ENCODE measurements around the gene CBR3. TPM values are rescaled to one million over a fixed set of nuclear protein-coding genes. Genes with fewer than 3 reads are reported as not detected.

CBR3 gene
- total and polyA plus RNA-seq, 5 experiments from 2014 or later, result 4.6 to 11.6 (median 5.4) TPM

GRCh38 chr21:36194024-36194423, 59.1 kb downstream of the CBR3 start:
- H3K36me3 Mint-ChIP-seq, result peaks cover 7 to 16% (median 12%) of the 10 kb centered on the region in 3 donors

GRCh38 chr21:36195613-36196012, 60.7 kb downstream of the CBR3 start:
- DNase-seq (no peak), ATAC-seq (no peak)
- no peak overlapping the region for H3K4me3 Mint-ChIP-seq
- H3K27ac Mint-ChIP-seq, result peak overlapping the region in 1 of 10 donors; percentile 22
- H3K36me3 Mint-ChIP-seq, result peaks cover 8 to 26% (median 21%) of the 10 kb centered on the region in 3 donors
- H3K9me3 Mint-ChIP-seq, result no peaks in the 10 kb centered on the region
- H3K4me1 Mint-ChIP-seq, result peaks cover 0 to 3% (median 0%) of the 10 kb centered on the region in 4 donors
- POLR2A ChIA-PET, result no interaction called here
- H3K27me3 Mint-ChIP-seq, result no peaks in the 10 kb centered on the region

More at GRCh38 chr21:36194024-36194423, 59.1 kb downstream of the CBR3 start:
- Mint-ChIP-seq H3K27ac (no peak overlapping the region), H3K4me1 (peaks cover 0 to 3% (median under 1%) of the 10 kb centered on the region in 4 donors), H3K9me3 (no peaks in the 10 kb centered on the region), H3K4me3 (no peak overlapping the region), H3K27me3 (no peaks in the 10 kb centered on the region)
- POLR2A ChIA-PET, result no interaction called here
- DNase-seq (no peak), ATAC-seq (no peak)

Other genes with a start within 250 kb of the CBR3 start
- gene SETD4, start 74.6 kb upstream of the CBR3 start, total RNA-seq, result 10 to 100 TPM; 25.4 to 31.7 TPM
- gene SETD4, start 74.6 kb upstream of the CBR3 start, polyA plus RNA-seq, result 1 to 10 TPM; 6.5 to 9.8 (median 9.6) TPM
- gene CBR1, start 65.1 kb upstream of the CBR3 start, total RNA-seq, result 10 to 100 TPM; 23.9 to 24.6 TPM
- 10 to 100 TPM; 36.3 to 59.9 (median 50.8) TPM for gene CBR1, start 65.1 kb upstream of the CBR3 start, polyA plus RNA-seq
- 10 to 100 TPM; 15.4 to 15.8 TPM for gene DOP1B, start 21.7 kb downstream of the CBR3 start, total RNA-seq
- 1 to 10 TPM; 4.6 to 8.4 (median 5.0) TPM for gene DOP1B, start 21.7 kb downstream of the CBR3 start, polyA plus RNA-seq
- gene MORC3, start 185.1 kb downstream of the CBR3 start, total RNA-seq, result 10 to 100 TPM; 80.7 to 93.6 TPM
- 10 to 100 TPM; 21.6 to 30.3 (median 27.7) TPM for gene MORC3, start 185.1 kb downstream of the CBR3 start, polyA plus RNA-seq